SKM-1 treated with dmso at 0.1 percent for 144 hours (cell line): ENCODE measurements around the gene CAND1.

Experiments used
- DNase-seq: peaks from one replicate; lab custom pipeline; 2025; ENCODE audit not compliant: unreplicated experiment; lab: John Stamatoyannopoulos, UW

The CAND1 gene

GRCh38 chr12:67280088-67280487, 10.9 kb downstream of the CAND1 start:
- DNase-seq = no peak

GRCh38 chr12:67280572-67280971, 11.4 kb downstream of the CAND1 start:
- DNase-seq = no peak

GRCh38 chr12:67284561-67284960, 15.4 kb downstream of the CAND1 start:
- no peak for DNase-seq

GRCh38 chr12:67286257-67286656, 17.1 kb downstream of the CAND1 start:
- DNase-seq = no peak

GRCh38 chr12:67287311-67287710, 18.2 kb downstream of the CAND1 start:
- DNase-seq = no peak

- DNase-seq = no peak
Measured at GRCh38 chr12:67288561-67288960, 19.4 kb downstream of the CAND1 start.

- DNase-seq = no peak
Measured at GRCh38 chr12:67290378-67290777, 21.2 kb downstream of the CAND1 start.

GRCh38 chr12:67299526-67299925, 30.4 kb downstream of the CAND1 start:
- DNase-seq = no peak

- DNase-seq = no peak
Measured at GRCh38 chr12:67299926-67300325, 30.8 kb downstream of the CAND1 start.

- DNase-seq = no peak
Measured at GRCh38 chr12:67302162-67302561, 33.0 kb downstream of the CAND1 start.

- DNase-seq = no peak
Measured at GRCh38 chr12:67305544-67305943, 36.4 kb downstream of the CAND1 start.

- DNase-seq = no peak
Measured at GRCh38 chr12:67306712-67307111, 37.6 kb downstream of the CAND1 start.

GRCh38 chr12:67315661-67316060, 46.5 kb downstream of the CAND1 start:
- DNase-seq = no peak

- DNase-seq = no peak
Measured at GRCh38 chr12:67318786-67319185, 49.6 kb downstream of the CAND1 start.

GRCh38 chr12:67319936-67320335, 50.8 kb downstream of the CAND1 start:
- no peak for DNase-seq

- no peak for DNase-seq
Measured at GRCh38 chr12:67320614-67321295, 51.6 kb downstream of the CAND1 start.

GRCh38 chr12:67322580-67322979, 53.4 kb downstream of the CAND1 start:
- no peak for DNase-seq

GRCh38 chr12:67323007-67323406, 53.8 kb downstream of the CAND1 start:
- DNase-seq = no peak

GRCh38 chr12:67326637-67327036, 57.5 kb downstream of the CAND1 start:
- DNase-seq = no peak

- DNase-seq = no peak
Measured at GRCh38 chr12:67327466-67327865, 58.3 kb downstream of the CAND1 start.

GRCh38 chr12:67331123-67331522, 62.0 kb downstream of the CAND1 start:
- DNase-seq = no peak

GRCh38 chr12:67331828-67332227, 62.7 kb downstream of the CAND1 start:
- no peak for DNase-seq

- DNase-seq = no peak
Measured at GRCh38 chr12:67333649-67334048, 64.5 kb downstream of the CAND1 start.
